Panc1 (cell line): ENCODE results near the gene WT1. TPM values are rescaled to one million over a fixed set of nuclear protein-coding genes. Genes with fewer than 3 reads are reported as not detected.
A peak's percentile ranks its signal among the peaks of the same experiment; 100 is the strongest.

Source experiments
- ATAC-seq: fragments of 200-7000 bp; cut with Tn5 transposase; 2 replicates; pipeline ENCODE4 v1.9.1; 2020; ENCODE audit warnings: mild to moderate bottlenecking, moderate library complexity
- BruUV-seq: library from RNA; stranded (reverse); fragments of 400-500 nt; replicated peaks from 2 replicates; lab custom pipeline; 2021; lab: Mats Ljungman, UMichigan
- CTCF ChIA-PET: fragments of 300-600 bp; sonication (Branson Sonifier 250); formaldehyde crosslinking; loops from one replicate; lab custom pipeline; 2022; ENCODE audit warnings: antibody characterized with exemption; lab: Charles Lee
- POLR2A ChIA-PET: fragments of 300-600 bp; sonication (Branson Sonifier 250); formaldehyde crosslinking; loops from one replicate; lab custom pipeline; 2022; ENCODE audit warnings: antibody characterized with exemption; lab: Charles Lee
- DNase-seq: peaks from one replicate; pipeline ENCODE4 v3.0.0-alpha.2; 2010; ENCODE audit warnings: low read depth, low spot score
- H3K27ac ChIP-seq: 2 replicates; pipeline ENCODE4 v1.5.1; 2011; ENCODE audit warnings: mild to moderate bottlenecking, low read length, inconsistent platforms
- H3K27me3 ChIP-seq: fragments of 200-500 bp; sonication (Bioruptor generic); 2 replicates; pipeline ENCODE4 v1.6.0; 2014; ENCODE audit warnings: low read length, inconsistent platforms; ENCODE audit not compliant: control insufficient read depth, insufficient read depth
- H3K36me3 ChIP-seq: fragments of 200-500 bp; sonication (Bioruptor generic); 2 replicates; pipeline ENCODE4 v1.5.1; 2014; ENCODE audit warnings: inconsistent platforms, mild to moderate bottlenecking, low read length, moderate library complexity; ENCODE audit not compliant: control insufficient read depth, insufficient read depth
- H3K4me1 ChIP-seq: 2 replicates; pipeline ENCODE4 v1.5.1; 2011; ENCODE audit warnings: inconsistent platforms, mild to moderate bottlenecking, low read length, moderate library complexity; ENCODE audit not compliant: control insufficient read depth, insufficient read depth
- H3K4me3 ChIP-seq, 2 experiments: 2 replicates each; pipeline ENCODE4 v1.5.1; 2011 to 2012; ENCODE audit warnings: low read depth in 2 of 2, low read length in 2 of 2, mild to moderate bottlenecking in 2 of 2, inconsistent platforms in 1 of 2, moderate library complexity in 1 of 2
- H3K9me3 ChIP-seq: fragments of 200-500 bp; sonication (Bioruptor generic); 2 replicates; pipeline ENCODE4 v1.5.1; 2014; ENCODE audit warnings: low read depth, mild to moderate bottlenecking, inconsistent platforms, low read length, moderate library complexity; ENCODE audit not compliant: control insufficient read depth, insufficient read depth
- POLR2AphosphoS5 ChIP-seq: IDR thresholded peaks from 2 replicates; pipeline ENCODE4 v1.6.1; 2012; ENCODE audit warnings: mild to moderate bottlenecking, low read depth, low read length, moderate library complexity
- SIN3A ChIP-seq: IDR thresholded peaks from 2 replicates; pipeline ENCODE4 v1.6.1; 2012; ENCODE audit warnings: low read depth, mild to moderate bottlenecking, low read length, moderate library complexity, borderline replicate concordance; ENCODE audit not compliant: insufficient read depth
- TCF7L2 ChIP-seq: IDR thresholded peaks from 2 replicates; pipeline ENCODE4 v1.6.1; 2011; ENCODE audit warnings: mild to moderate bottlenecking, low read depth, low read length, inconsistent platforms
- in situ Hi-C: cut with HindIII; loops from 2 replicates; pipeline ENCODE4 v1.10.0; 2016; ENCODE audit warnings: low sequenced_read_pairs, low pct_unique_long_range_greater_than_20kb
- intact Hi-C: fragments of 100-400 bp; cut with micrococcal nuclease; formaldehyde crosslinking; loops from one replicate; pipeline ENCODE4 v1.10.0; 2022; ENCODE audit not compliant: unreplicated experiment
- total RNA-seq: library from RNA; stranded (reverse); gene quantifications from one replicate; pipeline ENCODE4 v1.2.1, GENCODE V29; 2021; ENCODE audit not compliant: unreplicated experiment
- TF ChIP-seq, protein P1 (sequence below): fragments of 450-650 bp; IDR thresholded peaks from 2 replicates; pipeline ENCODE4 v1.5.1; 2017; ENCODE audit warnings: mild to moderate bottlenecking
- TF ChIP-seq, protein P2 (sequence below), 2 experiments: IDR thresholded peaks; 2 replicates each; pipeline ENCODE4 v1.6.1; 2011 to 2012; ENCODE audit warnings: low read depth in 2 of 2, control low read depth in 1 of 2, low read length in 1 of 2, mild to moderate bottlenecking in 1 of 2, moderate library complexity in 1 of 2; ENCODE audit not compliant: insufficient read depth in 1 of 2

WT1 gene
- total RNA-seq, 1 experiment from 2014 or later, result 15.9 TPM

DNA sequence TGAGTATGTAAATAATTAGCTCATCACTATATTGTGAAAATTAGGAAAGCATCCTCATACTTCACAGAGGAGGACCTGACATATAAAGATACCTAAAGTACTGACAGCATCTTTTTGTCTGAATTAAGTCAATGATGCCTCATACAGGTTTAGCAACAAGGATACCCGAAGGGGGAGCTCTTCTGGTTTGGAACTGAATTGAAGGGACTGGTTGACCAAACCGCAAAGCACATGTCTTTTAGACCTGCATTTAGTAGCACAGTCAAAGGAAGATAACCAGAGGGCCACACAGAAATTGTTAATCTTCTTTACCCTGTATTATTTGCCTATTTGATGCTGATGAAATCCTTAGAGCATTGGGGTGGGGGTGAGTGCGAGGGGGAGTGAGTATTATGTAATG is 12.9 kb upstream of the WT1 start:
- H3K4me3 ChIP-seq, result no peak overlapping the region
- H3K27ac ChIP-seq, result no peak overlapping the region
- POLR2A ChIA-PET, result no interaction called here
- CTCF ChIA-PET, result interaction anchor here (0.7 kb wide), 1 partner anchor 93 kb away, joined by 9 read pairs; no protein-coding TSS in a partner anchor
- no peaks in the 10 kb centered on the region for H3K9me3 ChIP-seq
- H3K36me3 ChIP-seq, result no peaks in the 10 kb centered on the region
- ATAC-seq (peak; percentile 85), DNase-seq (no peak)
- no peaks in the 10 kb centered on the region for H3K27me3 ChIP-seq
- no peaks in the 10 kb centered on the region for H3K4me1 ChIP-seq
- in situ Hi-C loops, result no loop called here
- no TSS peak for BruUV-seq
- TF ChIP-seq TCF7L2 (no peak), POLR2AphosphoS5 (no peak), SIN3A (no peak)
- TF ChIP-seq, protein P1, sequence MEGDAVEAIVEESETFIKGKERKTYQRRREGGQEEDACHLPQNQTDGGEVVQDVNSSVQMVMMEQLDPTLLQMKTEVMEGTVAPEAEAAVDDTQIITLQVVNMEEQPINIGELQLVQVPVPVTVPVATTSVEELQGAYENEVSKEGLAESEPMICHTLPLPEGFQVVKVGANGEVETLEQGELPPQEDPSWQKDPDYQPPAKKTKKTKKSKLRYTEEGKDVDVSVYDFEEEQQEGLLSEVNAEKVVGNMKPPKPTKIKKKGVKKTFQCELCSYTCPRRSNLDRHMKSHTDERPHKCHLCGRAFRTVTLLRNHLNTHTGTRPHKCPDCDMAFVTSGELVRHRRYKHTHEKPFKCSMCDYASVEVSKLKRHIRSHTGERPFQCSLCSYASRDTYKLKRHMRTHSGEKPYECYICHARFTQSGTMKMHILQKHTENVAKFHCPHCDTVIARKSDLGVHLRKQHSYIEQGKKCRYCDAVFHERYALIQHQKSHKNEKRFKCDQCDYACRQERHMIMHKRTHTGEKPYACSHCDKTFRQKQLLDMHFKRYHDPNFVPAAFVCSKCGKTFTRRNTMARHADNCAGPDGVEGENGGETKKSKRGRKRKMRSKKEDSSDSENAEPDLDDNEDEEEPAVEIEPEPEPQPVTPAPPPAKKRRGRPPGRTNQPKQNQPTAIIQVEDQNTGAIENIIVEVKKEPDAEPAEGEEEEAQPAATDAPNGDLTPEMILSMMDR, result peak; percentile 68
- TF ChIP-seq, protein P2, sequence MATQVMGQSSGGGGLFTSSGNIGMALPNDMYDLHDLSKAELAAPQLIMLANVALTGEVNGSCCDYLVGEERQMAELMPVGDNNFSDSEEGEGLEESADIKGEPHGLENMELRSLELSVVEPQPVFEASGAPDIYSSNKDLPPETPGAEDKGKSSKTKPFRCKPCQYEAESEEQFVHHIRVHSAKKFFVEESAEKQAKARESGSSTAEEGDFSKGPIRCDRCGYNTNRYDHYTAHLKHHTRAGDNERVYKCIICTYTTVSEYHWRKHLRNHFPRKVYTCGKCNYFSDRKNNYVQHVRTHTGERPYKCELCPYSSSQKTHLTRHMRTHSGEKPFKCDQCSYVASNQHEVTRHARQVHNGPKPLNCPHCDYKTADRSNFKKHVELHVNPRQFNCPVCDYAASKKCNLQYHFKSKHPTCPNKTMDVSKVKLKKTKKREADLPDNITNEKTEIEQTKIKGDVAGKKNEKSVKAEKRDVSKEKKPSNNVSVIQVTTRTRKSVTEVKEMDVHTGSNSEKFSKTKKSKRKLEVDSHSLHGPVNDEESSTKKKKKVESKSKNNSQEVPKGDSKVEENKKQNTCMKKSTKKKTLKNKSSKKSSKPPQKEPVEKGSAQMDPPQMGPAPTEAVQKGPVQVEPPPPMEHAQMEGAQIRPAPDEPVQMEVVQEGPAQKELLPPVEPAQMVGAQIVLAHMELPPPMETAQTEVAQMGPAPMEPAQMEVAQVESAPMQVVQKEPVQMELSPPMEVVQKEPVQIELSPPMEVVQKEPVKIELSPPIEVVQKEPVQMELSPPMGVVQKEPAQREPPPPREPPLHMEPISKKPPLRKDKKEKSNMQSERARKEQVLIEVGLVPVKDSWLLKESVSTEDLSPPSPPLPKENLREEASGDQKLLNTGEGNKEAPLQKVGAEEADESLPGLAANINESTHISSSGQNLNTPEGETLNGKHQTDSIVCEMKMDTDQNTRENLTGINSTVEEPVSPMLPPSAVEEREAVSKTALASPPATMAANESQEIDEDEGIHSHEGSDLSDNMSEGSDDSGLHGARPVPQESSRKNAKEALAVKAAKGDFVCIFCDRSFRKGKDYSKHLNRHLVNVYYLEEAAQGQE (IDR thresholded peaks at IDR 0.05; ENCODE audit: insufficient read depth in 1 of 2, low read depth in 2 of 2, low read length in 1 of 2), result no peak
- intact Hi-C loops, result no loop called here

- no peak for ATAC-seq
- Histone ChIP-seq H3K36me3 (no peaks in the 10 kb centered on the region), H3K27ac (no peak overlapping the region), H3K27me3 (no peaks in the 10 kb centered on the region), H3K4me3 (no peak overlapping the region), H3K4me1 (no peaks in the 10 kb centered on the region), H3K9me3 (no peaks in the 10 kb centered on the region)
- TF ChIP-seq, protein P1, result no peak
- TF ChIP-seq, protein P2 (IDR thresholded peaks at IDR 0.05; ENCODE audit: insufficient read depth in 1 of 2, low read depth in 2 of 2, low read length in 1 of 2), result no peak
- TF ChIP-seq SIN3A (no peak), TCF7L2 (no peak), POLR2AphosphoS5 (no peak)
- POLR2A ChIA-PET, result interaction anchor here (0.6 kb wide), 2 partner anchors 56 to 239 kb away, joined by 3 to 11 read pairs; no protein-coding TSS in a partner anchor
- no TSS peak for BruUV-seq
- in situ Hi-C loops (no loop called here), intact Hi-C loops (no loop called here)
- CTCF ChIA-PET, result no interaction called here
- no peak for DNase-seq
Observed at GRCh38 chr11:32447252-32447651, 11.9 kb upstream of the WT1 start.
